ENCODE data around the gene GRK5. TPM values are rescaled to one million over a fixed set of nuclear protein-coding genes. Genes with fewer than 3 reads are reported as not detected.

The GRK5 gene
- polyA plus RNA-seq, 1 donor from 2014 or later: 34.9 TPM

DNA sequence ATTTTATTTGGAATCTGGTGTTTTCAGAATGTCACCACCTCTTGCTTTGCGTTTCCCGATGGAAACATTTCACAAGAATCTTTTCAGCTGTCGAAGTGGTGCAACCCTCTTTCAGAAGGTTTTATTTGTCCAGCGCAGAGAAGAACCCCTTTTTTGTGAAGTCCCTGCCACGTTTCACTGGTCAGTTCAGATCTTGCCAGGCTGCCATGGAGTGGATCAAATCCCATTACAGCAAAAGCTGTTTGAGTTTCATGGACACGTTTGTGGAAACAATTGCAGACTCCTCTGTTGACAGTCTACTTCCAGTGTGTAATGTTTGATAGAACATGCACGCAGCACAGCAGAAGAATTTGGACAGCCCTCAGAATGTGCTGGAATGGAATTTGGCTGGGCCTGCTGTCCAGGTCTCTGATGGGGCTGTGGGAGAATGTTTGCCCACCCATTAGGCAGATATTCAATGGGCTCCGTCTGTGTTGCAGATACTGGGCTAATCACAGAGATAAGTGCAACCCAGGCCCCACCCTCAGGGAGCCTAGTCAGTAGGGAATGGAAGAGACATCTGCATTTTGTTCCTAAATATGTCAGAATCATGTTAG, 143.2 kb downstream of the GRK5 start:
- Histone ChIP-seq H3K4me2 (ENCODE audit: low read length) (no peak overlapping the region), H3F3A (ENCODE audit: insufficient read depth, low read length, poor library complexity, severe bottlenecking) (no peaks in the 10 kb centered on the region), H3K9ac (ENCODE audit: low read length) (no peak overlapping the region), H3K9me3 (ENCODE audit: low read length) (peaks cover 7% of the 10 kb centered on the region), H3K27ac (ENCODE audit: low read length) (no peak overlapping the region), H3K4me3 (ENCODE audit: low read length) (no peak overlapping the region), H3K79me2 (replicated peaks; ENCODE audit: insufficient read depth, low read length) (no peaks in the 10 kb centered on the region), H3K9me2 (ENCODE audit: insufficient read depth, low read length) (no peaks in the 10 kb centered on the region), H3K27me3 (ENCODE audit: insufficient read depth, low read depth, low read length) (no peaks in the 10 kb centered on the region), H4K20me1 (ENCODE audit: insufficient read depth) (no peaks in the 10 kb centered on the region), H2AFZ (ENCODE audit: low read depth, low read length) (no peak overlapping the region), H3K36me3 (ENCODE audit: insufficient read depth, low read length) (no peaks in the 10 kb centered on the region)
- TF ChIP-seq EP300 (conservative IDR thresholded peaks at IDR 0.05; ENCODE audit: poor library complexity, severe bottlenecking) (no peak), TAF1 (IDR thresholded peaks at IDR 0.05; ENCODE audit: low read depth) (no peak), EZH2 (IDR thresholded peaks at IDR 0.05; ENCODE audit: borderline replicate concordance, insufficient read depth, low read length, poor library complexity, severe bottlenecking) (no peak), MXI1 (conservative IDR thresholded peaks at IDR 0.05; ENCODE audit: poor library complexity, severe bottlenecking) (no peak), POLR2AphosphoS5 (IDR thresholded peaks at IDR 0.05) (no peak), RAD21 (conservative IDR thresholded peaks at IDR 0.05) (no peak), SMC3 (conservative IDR thresholded peaks at IDR 0.05; ENCODE audit: poor library complexity) (no peak)
- TF ChIP-seq, protein P1, sequence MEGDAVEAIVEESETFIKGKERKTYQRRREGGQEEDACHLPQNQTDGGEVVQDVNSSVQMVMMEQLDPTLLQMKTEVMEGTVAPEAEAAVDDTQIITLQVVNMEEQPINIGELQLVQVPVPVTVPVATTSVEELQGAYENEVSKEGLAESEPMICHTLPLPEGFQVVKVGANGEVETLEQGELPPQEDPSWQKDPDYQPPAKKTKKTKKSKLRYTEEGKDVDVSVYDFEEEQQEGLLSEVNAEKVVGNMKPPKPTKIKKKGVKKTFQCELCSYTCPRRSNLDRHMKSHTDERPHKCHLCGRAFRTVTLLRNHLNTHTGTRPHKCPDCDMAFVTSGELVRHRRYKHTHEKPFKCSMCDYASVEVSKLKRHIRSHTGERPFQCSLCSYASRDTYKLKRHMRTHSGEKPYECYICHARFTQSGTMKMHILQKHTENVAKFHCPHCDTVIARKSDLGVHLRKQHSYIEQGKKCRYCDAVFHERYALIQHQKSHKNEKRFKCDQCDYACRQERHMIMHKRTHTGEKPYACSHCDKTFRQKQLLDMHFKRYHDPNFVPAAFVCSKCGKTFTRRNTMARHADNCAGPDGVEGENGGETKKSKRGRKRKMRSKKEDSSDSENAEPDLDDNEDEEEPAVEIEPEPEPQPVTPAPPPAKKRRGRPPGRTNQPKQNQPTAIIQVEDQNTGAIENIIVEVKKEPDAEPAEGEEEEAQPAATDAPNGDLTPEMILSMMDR (IDR thresholded peaks at IDR 0.05; ENCODE audit: poor library complexity, severe bottlenecking): no peak
- TF ChIP-seq, protein P2, sequence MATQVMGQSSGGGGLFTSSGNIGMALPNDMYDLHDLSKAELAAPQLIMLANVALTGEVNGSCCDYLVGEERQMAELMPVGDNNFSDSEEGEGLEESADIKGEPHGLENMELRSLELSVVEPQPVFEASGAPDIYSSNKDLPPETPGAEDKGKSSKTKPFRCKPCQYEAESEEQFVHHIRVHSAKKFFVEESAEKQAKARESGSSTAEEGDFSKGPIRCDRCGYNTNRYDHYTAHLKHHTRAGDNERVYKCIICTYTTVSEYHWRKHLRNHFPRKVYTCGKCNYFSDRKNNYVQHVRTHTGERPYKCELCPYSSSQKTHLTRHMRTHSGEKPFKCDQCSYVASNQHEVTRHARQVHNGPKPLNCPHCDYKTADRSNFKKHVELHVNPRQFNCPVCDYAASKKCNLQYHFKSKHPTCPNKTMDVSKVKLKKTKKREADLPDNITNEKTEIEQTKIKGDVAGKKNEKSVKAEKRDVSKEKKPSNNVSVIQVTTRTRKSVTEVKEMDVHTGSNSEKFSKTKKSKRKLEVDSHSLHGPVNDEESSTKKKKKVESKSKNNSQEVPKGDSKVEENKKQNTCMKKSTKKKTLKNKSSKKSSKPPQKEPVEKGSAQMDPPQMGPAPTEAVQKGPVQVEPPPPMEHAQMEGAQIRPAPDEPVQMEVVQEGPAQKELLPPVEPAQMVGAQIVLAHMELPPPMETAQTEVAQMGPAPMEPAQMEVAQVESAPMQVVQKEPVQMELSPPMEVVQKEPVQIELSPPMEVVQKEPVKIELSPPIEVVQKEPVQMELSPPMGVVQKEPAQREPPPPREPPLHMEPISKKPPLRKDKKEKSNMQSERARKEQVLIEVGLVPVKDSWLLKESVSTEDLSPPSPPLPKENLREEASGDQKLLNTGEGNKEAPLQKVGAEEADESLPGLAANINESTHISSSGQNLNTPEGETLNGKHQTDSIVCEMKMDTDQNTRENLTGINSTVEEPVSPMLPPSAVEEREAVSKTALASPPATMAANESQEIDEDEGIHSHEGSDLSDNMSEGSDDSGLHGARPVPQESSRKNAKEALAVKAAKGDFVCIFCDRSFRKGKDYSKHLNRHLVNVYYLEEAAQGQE (IDR thresholded peaks at IDR 0.05; ENCODE audit: borderline replicate concordance): no peak

DNA sequence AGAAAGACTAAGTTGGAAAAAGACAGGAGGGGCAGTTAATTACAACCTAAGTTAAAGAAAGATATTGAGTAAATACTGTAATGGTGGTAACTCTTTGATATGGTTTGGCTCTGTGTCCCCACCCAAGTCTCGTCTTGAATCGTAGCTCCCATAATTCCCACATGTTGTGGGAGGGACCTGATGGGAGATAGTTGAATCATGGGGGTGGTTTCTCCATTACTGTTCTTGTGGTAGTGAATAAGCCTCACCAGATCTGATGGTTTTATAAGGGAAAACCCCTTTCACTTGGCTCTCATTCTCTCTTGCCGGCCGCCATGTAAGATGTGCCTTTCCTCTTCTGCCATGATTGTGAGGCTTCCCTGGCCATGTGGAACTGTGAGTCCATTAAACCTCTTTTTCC, 143.8 kb downstream of the GRK5 start:
- Histone ChIP-seq H3K9me2 (ENCODE audit: insufficient read depth, low read length) (no peaks in the 10 kb centered on the region), H3K79me2 (replicated peaks; ENCODE audit: insufficient read depth, low read length) (no peaks in the 10 kb centered on the region), H3K27me3 (ENCODE audit: insufficient read depth, low read depth, low read length) (no peaks in the 10 kb centered on the region), H3K27ac (ENCODE audit: low read length) (no peak overlapping the region), H3K9me3 (ENCODE audit: low read length) (peaks cover 7% of the 10 kb centered on the region), H3F3A (ENCODE audit: insufficient read depth, low read length, poor library complexity, severe bottlenecking) (no peaks in the 10 kb centered on the region), H2AFZ (ENCODE audit: low read depth, low read length) (no peak overlapping the region), H3K4me2 (ENCODE audit: low read length) (no peak overlapping the region), H3K36me3 (ENCODE audit: insufficient read depth, low read length) (no peaks in the 10 kb centered on the region), H3K4me3 (ENCODE audit: low read length) (no peak overlapping the region), H3K9ac (ENCODE audit: low read length) (no peak overlapping the region), H4K20me1 (ENCODE audit: insufficient read depth) (no peaks in the 10 kb centered on the region)
- TF ChIP-seq SMC3 (conservative IDR thresholded peaks at IDR 0.05; ENCODE audit: poor library complexity): no peak
- TF ChIP-seq, protein P1 (IDR thresholded peaks at IDR 0.05; ENCODE audit: poor library complexity, severe bottlenecking): no peak
- no peak for TF ChIP-seq POLR2AphosphoS5 (IDR thresholded peaks at IDR 0.05)
- TF ChIP-seq EZH2 (IDR thresholded peaks at IDR 0.05; ENCODE audit: borderline replicate concordance, insufficient read depth, low read length, poor library complexity, severe bottlenecking): no peak
- TF ChIP-seq, protein P2 (IDR thresholded peaks at IDR 0.05; ENCODE audit: borderline replicate concordance): no peak
- no peak for TF ChIP-seq RAD21 (conservative IDR thresholded peaks at IDR 0.05)
- TF ChIP-seq MXI1 (conservative IDR thresholded peaks at IDR 0.05; ENCODE audit: poor library complexity, severe bottlenecking): no peak
- no peak for TF ChIP-seq EP300 (conservative IDR thresholded peaks at IDR 0.05; ENCODE audit: poor library complexity, severe bottlenecking)
- TF ChIP-seq TAF1 (IDR thresholded peaks at IDR 0.05; ENCODE audit: low read depth): no peak
